ENCODE results near the gene IGF2.

DNA sequence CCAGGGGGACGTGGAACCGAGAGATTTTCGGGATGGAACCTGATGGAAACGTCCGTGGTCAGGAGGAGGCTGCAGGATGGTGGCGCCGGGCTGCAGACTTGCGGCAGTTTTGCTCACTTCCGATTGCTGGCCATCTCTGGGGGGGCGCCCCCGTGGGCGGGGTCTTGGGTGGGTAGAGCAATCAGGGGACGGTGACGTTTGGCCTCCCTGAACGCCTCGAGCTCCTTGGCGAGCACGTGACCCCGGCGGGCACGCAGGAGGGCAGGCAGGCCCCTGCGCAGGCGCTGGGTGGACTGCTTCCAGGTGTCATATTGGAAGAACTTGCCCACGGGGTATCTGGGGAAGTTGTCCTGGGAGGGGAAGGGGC is 6.3 kb downstream of the IGF2 start:
- TF ChIP-seq, protein P1, sequence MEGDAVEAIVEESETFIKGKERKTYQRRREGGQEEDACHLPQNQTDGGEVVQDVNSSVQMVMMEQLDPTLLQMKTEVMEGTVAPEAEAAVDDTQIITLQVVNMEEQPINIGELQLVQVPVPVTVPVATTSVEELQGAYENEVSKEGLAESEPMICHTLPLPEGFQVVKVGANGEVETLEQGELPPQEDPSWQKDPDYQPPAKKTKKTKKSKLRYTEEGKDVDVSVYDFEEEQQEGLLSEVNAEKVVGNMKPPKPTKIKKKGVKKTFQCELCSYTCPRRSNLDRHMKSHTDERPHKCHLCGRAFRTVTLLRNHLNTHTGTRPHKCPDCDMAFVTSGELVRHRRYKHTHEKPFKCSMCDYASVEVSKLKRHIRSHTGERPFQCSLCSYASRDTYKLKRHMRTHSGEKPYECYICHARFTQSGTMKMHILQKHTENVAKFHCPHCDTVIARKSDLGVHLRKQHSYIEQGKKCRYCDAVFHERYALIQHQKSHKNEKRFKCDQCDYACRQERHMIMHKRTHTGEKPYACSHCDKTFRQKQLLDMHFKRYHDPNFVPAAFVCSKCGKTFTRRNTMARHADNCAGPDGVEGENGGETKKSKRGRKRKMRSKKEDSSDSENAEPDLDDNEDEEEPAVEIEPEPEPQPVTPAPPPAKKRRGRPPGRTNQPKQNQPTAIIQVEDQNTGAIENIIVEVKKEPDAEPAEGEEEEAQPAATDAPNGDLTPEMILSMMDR (IDR thresholded peaks at IDR 0.05), result no peak
- TF ChIP-seq POLR2A (IDR thresholded peaks at IDR 0.05), result no peak

Data from esophagus squamous epithelium (tissue), 4 donors.